LHCN-M2 (cell line): ENCODE measurements around the gene MUC6. TPM values are rescaled to one million over a fixed set of nuclear protein-coding genes. Genes with fewer than 3 reads are reported as not detected.
"Not testable (repeated sequence)": the region's sequence is repeated elsewhere in the genome, so short reads cannot be mapped to it uniquely, and the experiment has no call there.

ENCODE experiments used
- DNase-seq: peaks from one replicate; pipeline ENCODE4 v3.0.0-alpha.2; 2012; ENCODE audit warnings: low read depth
- total RNA-seq: library from RNA; depleted of rRNA; stranded (reverse); fragments of >200 nt; gene quantifications from 2 replicates; pipeline ENCODE4 v1.2.3, GENCODE V29; 2014

Gene MUC6
- total RNA-seq, 1 experiment from 2014 or later, result not detected

DNA sequence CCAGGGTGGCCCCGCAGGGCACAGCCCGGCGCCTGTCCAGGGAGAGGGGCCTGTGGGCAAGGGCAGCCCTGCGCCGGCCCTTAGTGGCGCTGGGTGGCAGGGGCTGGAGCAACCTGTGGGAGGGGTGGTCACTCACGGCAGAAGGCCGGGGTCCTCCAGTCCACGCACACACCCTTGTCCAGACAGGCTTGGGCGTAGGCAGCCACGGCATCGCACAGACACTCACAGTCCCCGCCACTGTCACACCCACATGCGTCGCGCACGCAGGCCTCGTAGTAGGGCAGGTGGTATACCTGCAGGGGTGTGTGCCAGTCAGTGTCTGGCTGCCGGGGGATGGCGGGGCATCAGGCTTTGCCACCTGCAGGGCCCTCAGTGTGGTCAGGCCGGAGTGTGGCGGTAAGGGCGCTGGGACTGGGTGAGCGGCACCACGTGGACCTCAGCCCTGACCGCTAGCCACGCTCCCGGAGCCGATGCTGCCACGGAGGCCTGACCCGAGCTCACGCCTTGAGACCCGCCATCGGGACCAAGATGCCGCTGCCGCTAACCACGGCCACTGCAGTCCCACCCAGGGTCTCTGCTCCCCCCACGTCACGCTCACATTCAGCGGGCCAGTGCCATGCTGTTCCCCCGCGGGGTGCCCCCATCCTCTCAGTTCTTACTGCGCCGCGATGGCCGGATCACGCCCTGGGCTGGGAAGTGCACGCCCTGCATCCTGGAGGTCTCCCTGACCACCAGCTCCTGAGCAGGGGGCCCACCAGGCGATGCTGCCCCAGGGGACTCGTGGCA lies 12.5 kb downstream of the MUC6 start:
- no peak for DNase-seq

DNA sequence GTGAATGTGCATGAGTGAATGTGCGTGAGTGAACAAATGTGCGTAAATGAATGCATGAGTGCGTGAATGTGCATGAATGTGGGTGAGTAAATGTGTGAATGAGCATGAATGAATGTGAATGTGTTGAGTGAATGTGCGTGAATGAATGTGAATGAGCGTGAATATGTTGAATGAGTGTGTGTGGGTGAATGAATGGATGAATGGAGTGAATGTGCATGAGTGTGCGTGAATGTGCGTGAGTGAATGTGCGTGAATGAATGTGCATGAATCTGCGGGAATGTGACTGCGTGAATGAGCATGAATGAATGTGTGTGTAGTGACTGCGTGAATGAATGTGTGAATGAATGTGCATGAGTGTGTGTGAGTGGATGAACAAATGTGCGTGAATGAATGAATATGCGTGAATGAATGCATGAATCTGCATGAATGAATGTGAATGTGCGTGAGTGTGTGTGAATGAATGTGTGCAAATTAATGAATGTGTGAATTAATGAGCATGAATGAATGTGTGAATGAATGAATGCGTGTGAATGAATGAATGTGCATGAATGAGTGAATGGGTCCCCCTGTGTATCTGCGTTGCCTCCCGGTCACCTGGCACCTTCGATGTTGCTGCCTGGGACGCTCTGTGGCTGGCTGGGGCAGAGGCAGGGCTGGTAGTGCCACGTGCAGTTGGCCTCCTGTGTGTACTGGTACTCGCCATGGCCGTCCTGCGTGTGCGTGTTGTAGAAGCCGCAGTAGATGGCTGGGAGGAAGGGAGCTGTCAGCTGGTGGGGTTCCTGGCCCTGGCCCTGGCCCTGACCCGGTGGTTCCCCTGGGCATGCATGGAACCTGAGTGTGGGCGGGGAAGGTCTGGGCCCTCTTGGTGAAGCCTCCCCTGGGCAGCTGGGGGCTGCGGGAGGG lies 13.4 kb downstream of the MUC6 start:
- DNase-seq, result no peak

DNA sequence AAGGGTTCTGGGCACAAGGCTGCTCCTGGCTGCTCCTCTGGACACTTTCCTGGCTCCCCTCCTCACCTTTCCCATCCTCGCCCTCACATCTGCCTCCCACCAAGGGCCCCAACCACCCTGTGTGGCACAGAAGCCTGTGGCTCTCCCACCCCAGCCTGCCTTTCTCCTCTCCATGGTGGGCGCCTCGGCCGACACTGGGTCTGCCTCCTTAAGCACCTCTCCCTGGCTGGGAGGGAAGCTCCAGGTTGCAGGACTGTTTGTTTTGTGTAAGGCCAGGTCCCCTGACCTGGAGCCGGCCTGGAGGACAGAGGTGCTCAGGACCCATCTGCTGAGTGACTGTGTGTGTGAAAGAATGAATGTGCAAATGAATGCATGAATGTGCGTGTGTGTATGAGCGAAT lies 14.1 kb downstream of the MUC6 start:
- DNase-seq, result no peak

DNA sequence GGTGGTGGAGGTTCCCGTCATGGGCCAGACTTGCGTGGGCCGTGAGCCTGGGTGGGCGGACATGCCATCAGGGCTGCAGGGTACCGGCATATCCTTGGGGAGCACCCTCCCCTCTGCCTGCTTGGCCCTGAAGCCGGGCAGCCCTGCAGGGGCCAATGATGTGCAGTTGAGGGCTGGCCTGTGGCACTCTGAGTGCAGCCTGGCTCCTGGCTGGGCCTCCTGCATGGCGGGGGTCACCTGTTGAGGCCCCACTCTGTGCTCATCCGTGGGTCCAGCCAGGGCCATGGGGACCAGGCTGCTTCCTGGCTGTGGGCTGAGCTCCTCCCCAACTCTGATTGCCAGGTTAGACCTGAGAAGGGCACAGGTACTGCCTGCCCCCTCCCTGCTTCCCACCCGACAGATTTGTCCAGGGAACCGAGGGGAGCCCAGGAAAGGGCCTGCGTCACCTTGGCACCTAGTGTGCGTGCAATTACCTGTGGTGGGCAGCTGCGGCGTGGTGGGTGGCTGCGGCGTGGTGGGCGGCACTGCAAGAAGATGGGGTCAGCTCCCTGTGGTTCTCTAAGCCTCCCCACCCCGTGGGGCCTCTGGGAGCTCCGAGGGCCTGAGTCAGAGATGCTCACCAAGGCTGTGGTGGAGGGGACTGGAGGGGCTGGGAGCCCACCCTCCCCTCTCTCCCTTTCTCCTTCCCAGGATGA lies 16.2 kb downstream of the MUC6 start:
- DNase-seq, result no peak

DNA sequence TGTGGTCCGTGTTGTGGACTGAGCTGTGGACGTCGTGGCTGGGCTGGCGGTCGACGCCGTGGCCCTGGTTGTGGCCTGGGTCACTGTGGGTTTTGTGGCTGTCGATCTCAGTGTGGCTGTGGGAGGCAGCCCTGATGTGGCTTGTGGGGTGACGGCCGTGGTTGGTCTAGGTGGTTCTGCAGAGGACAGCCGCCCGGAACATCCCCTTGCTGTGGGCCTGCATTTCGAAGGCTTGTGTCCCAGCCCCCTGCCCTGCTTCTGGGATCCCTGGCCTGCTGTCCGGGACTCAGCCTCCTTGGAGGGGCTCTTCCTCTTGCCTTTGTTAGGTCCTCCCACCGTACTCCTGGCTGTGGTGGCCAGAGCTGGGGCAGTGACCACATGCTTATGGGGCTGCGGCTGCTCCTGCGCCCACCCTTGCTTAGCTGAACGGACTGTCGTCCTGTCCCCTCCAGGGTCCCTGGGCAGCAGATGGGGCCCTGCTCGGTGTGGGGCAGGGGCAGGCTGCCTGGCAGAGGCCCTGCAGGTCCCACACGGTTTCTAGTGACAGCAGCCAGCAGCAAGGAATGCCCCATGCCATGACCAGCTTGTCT lies 17.1 kb downstream of the MUC6 start:
- no peak for DNase-seq

DNA sequence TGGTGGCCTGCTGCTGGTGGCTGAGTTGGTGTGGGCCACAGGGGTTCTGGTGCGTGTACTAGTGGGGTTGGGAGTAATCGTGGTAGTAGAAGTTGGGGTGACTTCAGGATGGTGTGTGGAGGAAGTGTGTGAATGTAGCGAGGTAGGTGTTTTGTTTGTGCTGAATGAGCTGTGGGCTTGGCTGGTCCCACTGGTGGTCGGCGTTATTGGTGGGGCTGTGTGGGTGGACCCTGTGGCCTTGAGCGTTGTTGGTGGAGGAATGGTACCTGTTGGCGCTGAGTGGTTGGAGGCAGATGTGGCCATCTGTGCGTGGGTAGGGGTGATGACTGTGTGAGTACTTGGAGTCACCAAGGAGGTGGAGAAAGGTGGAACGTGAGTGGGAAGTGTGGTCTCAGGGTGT lies 18.4 kb downstream of the MUC6 start:
- no peak for DNase-seq

DNA sequence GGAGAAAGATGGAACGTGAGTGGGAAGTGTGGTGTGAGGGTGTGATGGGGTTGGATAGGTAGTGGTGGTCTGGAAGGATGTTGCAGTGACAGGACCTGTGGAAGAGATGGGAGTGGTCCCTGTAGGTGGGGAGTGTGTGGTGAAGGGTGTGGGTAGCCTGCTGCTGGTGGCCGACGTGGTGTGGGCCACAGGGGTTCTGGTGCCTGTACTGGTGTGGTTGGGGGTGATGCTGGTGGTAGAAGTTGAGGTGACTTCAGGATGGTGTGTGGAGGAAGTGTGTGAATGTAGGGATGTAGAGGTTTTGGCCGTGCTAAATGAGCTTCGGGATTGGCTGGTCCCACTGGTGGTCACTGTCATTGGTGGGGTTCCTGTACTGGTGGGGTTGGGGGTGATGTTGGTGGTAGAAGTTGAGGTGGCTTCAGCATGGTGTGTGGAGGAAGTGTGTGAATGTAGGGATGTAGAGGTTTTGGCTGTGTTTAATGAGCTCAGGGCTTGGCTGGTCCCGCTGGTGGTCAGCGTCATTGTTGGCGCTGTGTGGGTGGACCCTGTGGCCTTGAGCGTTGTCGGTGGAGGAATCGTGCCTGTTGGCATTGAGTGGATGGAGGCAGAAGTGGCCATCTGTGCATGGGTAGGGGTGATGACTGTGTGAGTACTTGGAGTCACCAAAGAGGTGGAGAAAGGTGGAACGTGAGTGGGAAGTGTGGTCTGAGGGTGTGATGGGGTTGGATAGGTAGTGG lies 19.1 kb downstream of the MUC6 start:
- DNase-seq, result no peak

DNA sequence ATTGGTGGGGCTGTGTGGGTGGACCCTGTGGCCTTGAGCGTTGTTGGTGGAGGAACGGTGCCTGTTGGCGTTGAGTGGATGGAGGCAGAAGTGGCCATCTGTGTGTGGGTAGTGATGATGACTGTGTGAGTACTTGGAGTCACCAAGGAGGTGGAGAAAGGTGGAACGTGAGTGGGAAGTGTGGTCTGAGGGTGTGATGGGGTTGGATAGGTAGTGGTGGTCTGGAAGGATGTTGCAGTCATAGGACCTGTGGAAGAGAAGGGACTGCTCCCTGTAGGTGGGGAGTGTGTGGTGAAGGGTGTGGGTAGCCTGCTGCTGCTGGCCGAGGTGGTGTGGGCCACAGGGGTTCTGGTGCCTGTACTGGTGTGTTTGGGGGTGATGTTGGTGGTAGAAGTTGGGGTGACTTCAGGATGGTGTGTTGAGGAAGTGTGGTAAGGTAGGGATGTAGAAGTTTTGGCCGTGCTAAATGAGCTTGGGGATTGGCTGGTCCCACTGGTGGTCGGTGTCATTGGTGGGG lies 19.9 kb downstream of the MUC6 start:
- DNase-seq, result not testable (repeated sequence)

DNA sequence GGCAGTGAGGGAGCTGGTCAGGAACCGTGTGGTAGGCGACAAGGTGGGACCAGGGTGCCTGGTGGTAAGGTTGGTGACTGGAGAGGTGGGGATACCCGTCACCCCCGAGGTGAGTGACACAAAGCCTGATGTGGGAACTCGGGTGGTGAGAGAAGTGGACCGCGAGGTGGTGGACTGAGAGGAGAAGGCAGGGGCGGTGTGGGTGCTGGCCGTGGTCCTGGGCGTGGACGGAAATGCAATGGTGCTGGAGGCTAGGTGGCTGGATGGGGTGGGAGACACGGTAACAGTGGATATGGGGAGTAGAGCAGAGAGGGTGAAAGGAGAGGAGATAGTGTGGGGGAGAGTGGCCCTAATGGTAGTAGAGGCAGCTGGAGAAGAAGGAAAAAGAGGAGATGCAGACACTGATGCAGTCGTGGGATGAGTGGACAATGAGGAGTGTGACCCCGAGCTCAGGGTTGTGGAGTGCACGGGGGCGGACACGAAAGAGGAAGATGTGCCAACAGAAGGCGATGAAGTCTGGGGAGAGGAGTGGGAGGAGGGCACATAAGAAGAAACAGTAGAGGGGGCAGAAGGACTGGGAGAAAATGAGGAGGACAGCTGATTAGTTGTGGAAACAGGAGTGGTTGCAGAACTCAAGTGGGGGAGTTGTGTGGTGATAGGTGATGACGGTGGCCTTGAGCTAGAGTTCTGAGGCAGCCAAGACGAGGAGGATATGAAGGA lies 20.5 kb downstream of the MUC6 start:
- DNase-seq, result no peak

DNA sequence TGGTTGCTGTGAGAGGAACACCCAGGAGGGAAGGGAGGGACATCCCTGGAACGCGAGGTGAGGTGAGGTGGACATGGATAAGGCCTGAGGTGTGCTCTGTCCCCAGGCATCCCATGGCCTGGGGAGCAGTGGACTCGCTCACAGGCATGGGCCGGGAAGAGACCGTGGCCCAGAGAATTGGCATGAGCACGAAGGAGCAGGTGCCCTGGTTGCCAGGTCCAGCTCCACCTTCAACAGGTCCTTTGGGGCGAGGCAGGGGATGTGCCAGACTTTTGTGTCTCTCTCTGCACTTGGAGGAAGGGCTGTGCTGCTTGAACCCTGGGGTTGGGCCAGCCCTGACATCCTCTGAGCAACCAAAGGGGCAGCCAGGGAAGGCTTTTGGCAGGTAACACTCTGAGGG lies 21.5 kb downstream of the MUC6 start:
- no peak for DNase-seq

DNA sequence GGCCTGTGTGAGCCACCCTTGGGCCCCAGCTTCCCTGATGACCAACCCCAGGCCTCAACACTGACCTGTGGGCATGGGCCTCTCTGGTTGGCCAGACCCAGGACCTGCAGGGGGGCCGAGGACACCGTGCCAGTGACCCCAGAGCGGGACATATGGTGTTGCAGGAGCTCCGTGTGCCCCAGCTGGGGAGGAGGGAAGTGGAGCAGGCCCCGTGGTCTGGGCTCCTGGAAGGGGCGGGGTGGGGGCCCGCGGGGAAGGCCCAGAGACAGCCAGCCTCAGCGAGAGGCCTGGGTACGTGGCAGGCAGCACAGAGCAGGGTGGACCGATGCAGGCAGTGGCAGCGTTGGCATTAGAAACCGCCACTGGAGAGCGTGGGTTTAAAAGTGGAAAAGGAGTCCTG lies 22.2 kb downstream of the MUC6 start:
- DNase-seq, result no peak

DNA sequence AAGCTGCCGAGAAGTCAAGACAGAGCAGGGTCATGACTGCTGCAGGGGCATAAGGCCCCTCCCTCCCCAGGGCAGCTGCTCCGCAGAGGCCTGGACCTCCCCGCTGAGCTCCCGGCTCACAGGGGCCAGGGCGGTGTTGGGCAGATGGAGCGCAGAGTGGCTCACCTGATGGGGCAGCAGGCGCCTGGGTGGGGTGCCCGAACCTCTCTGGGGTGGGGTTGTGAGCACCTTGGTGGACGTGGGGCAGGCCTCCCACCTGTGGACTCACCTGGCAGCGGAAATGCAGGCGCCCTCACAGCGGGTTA lies 22.9 kb downstream of the MUC6 start:
- no peak for DNase-seq

DNA sequence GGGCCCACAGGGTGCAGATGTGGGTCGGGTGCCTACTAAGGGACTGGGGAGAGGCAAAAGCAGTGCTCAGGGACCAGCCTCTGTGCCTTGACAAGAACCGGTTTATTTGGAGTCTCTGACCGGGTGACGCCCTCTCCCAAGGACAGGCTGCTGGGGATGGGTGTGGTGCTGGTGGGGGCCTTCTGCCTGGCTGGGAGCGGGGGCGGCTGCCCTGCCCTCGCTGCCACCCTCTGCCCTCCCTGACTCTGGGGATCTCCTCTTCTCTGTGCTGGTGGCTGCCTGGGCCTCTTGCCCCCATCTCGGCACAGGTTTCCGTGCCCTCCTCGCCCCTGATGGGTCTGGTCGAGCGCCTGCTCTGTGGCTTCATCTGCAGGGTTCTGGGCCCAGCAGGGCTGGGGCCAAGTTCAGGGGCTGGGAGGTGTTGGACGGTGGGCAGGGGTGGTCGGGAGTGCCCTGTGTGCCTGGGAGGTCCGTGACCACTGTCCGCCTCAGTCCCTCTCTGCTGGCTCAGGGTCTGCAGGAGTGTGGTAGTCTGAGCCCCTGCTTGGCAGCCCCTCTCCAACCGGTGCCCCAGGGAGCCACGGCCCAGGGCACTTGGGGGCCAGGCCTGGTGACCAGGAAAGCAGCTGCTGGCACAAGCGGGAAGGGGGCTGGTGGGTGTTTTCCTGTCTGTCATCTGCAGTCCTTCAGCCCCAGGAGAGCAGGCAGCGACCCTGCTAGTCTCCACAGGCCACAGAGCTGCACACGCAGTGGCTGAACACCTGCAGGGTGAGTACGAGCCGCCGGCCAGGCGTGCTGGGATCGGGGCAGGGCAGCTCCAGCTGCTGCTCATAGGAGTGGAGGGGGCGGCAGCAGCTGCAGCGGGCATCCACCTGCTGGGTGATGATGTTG lies 23.5 kb downstream of the MUC6 start:
- DNase-seq, result no peak

DNA sequence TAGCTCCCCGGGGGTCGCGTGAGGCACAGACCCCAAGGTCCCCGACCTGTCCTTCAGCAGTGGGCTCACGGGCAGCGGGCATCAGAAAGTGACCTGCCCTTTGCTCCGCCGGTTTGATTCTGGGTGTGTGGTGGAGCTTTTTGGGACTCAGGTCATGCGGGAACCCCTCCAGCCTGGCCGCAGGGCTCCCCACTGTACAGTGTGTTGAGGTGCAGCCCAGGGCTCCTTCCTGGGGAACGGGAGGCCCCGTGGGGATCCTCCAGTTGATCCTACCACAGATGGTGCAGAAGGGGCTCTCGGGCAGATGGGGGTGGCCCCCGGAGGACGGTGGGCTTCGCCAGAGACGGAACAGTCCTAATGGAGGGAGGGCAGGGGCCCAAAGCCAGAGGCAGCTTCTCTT lies 24.2 kb downstream of the MUC6 start:
- no peak for DNase-seq

DNA sequence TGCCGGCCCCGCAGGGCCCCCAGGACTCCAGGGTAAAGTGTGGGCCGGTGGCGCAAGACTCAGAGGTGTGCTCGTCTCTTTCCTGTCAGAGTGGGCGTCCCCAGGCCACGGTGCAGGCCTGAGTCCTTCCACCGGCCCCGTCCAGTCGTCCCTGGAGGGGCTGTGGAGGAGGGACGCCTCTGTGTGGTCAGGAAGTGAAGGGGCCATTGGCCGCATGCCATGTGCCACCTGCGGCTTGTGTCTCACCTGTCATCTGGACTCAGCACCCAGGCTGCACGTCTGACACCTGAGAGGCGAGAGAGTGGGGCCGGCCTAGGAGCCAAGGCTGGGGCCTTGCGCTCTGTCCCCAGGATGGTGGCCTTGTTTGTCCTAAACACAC lies 25.2 kb downstream of the MUC6 start:
- no peak for DNase-seq

DNA sequence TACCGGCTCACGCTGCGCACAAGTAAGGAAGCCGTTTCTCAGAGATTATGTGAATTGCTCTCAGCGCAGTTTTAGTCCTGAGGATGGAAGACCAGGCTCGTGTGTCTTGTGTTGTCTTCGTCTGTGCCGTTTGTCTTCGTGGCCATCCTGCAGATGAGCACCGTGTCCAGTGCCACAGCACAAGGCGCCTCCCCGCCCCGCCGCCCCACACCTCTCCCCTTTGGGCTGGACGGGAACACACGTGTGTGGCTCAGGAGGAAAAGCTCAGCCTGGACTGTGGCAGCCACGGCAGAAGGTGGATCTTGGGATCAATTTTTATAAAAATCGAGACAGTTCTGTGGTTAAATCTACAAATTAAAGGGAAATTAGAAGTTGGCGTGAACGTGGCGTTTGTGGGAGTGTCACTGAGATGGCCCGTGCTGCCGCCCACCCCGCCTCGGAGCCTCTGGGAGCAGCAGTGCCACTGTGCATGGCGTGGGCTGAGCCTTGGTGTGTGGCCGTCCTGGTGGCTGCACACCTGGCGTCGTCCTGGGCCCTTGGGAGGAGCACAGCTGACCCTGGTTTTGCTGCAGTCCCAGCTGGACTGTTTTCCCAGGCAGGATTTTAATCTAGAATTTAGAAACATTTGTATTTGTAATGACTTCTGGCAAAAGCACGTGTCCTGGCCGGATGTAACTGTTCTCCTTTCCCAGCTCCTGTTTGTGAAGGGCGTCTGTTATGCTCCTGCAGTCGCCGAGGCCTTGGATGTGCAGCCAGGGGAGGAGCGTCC lies 25.8 kb downstream of the MUC6 start:
- DNase-seq, result no peak

DNA sequence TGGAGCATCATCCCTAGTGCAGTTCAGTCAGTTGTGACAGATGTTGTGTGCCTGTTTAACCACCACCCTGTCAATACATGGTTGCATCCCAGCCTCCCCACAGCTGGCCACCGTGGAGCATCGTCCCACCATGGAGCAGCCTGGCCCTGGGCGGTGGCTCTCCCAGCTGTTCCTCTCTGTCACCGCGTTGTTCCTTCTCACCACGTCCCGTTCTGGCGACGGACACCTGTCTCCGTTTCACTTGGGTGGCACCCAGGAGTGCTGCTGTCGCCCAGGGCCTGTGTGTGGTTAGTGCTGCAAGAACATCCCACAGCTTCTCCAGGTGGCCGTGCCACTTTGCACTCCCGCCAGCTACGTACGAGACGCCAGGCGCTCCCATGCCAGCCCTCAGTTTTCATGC lies 26.5 kb downstream of the MUC6 start:
- DNase-seq, result no peak

DNA sequence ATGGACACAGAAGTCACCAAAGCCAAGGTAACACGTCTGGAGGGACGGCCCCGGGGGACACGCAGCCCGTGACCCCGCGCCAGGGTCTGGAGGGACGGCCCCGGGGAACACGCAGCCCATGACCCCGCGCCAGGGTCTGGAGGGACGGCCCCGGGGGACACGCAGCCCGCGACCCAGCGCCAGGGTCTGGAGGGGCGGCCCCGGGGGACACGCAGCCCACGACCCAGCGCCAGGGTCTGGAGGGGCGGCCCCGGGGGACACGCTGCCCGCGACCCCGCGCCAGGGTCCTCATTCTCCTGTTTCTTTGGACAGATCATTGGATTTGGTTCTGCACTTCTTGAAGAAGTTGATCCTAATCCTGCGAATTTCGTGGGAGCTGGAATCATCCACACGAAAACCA lies 27.1 kb downstream of the MUC6 start:
- DNase-seq, result no peak

DNA sequence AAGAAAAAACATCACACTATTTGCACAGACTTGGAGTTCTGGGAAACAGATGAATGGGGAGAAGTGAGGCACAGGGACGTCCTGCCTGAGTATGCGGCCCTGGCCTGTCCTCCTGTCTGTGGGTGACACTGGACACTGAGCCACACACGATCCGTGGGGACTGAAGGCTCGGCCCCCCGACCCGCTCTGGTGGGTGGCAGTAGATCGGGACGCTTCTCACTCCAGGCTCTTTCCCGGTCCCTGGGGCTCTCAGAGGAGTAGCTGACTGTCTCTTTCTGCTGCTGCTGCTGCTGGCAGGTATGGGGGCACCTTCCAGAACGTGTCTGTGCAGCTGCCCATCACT lies 27.7 kb downstream of the MUC6 start:
- no peak for DNase-seq
